NCI-H446 treated with DMSO at 0.1 percent for 48 hours (cell line): ENCODE measurements around the gene MR1.

Experiments
- DNase-seq: peaks from one replicate; lab custom pipeline; 2025; lab: John Stamatoyannopoulos, UW

MR1 gene

DNA sequence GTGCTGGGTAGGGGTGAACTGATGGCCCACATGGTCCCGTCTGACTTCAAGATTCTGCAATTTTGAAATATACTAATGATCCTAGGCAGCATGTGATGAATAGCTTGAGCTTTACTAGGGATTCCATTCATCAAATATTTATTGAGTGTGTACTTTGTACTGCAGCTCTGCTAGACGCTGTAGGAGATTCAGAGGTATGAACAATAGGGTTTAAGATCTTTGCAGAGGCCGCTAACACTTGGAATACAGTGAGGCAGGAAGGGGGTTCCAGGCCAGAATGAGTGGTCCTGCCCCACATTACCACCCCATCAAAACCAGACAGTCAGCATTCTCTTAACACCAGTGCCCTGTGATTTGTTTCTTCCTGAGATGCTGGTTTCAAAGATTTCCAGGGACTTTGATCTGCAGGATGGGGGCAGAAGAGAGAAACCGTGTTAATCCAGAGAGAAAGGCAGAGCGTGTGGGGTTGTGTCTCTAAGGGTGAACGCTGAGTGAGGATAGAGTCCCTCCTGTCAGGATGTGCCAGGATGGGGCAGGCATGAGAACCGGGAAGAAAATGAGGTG is 74.6 kb downstream of the MR1 start:
- DNase-seq, result no peak

DNA sequence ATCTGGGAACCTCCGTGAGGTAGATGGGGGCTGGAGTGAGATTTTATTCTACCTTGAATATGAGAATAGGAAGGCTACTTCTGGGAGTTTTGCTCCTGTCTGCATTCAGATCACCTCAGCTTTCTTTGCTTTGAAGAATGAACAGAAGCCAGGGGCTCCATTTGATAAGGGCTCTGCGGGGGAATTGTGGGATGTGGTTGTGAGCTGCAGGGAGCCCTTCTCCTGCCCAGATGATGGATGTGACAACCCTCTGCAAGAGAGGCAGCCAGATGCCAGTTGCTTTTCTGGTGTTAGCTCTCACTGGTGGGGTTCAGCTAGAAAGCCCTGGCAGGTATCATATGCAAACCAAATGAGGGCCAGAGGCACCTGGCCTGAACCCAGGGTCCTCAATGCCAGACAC is 76.2 kb downstream of the MR1 start:
- DNase-seq, result no peak
